GM12864 (cell line): ENCODE results near the gene ADAMTS19.
"Not testable (repeated sequence)": the region's sequence is repeated elsewhere in the genome, so short reads cannot be mapped to it uniquely, and the experiment has no call there.

Source experiments
- DNase-seq: peaks from one replicate; pipeline ENCODE4 v3.0.0-alpha.2; 2011; ENCODE audit warnings: low read depth
- H3K4me3 ChIP-seq: 2 replicates; pipeline ENCODE4 v1.5.1; 2011; ENCODE audit warnings: mild to moderate bottlenecking, low read depth, low read length, control low read depth
- TF ChIP-seq, protein P1 (sequence below): IDR thresholded peaks from 2 replicates; pipeline ENCODE4 v1.5.1; 2011; ENCODE audit warnings: low read depth, mild to moderate bottlenecking, moderate library complexity, low read length, control low read depth, inconsistent platforms; ENCODE audit errors: missing control alignments

The ADAMTS19 gene

DNA sequence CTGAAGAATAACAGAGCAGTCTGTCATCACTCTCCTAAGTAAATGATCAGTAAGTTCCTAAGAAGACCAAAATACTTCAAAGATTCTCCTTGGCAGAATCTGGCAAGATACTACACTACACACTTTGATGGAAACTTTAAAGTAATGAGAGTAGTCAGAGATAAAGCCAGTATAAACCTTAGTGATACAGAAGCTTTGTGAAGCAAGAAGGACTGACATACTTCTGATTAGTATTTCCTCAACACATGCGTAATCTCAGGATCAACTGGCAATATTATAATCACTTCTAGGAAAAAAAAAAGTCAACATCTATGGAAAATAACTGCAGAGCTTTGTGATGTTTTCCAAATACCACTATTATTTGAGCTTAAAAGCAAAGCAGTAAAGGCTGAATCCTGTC, 34.0 kb upstream of the ADAMTS19 start:
- TF ChIP-seq, protein P1, sequence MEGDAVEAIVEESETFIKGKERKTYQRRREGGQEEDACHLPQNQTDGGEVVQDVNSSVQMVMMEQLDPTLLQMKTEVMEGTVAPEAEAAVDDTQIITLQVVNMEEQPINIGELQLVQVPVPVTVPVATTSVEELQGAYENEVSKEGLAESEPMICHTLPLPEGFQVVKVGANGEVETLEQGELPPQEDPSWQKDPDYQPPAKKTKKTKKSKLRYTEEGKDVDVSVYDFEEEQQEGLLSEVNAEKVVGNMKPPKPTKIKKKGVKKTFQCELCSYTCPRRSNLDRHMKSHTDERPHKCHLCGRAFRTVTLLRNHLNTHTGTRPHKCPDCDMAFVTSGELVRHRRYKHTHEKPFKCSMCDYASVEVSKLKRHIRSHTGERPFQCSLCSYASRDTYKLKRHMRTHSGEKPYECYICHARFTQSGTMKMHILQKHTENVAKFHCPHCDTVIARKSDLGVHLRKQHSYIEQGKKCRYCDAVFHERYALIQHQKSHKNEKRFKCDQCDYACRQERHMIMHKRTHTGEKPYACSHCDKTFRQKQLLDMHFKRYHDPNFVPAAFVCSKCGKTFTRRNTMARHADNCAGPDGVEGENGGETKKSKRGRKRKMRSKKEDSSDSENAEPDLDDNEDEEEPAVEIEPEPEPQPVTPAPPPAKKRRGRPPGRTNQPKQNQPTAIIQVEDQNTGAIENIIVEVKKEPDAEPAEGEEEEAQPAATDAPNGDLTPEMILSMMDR = no peak
- DNase-seq = no peak
- H3K4me3 ChIP-seq = no peak overlapping the region

DNA sequence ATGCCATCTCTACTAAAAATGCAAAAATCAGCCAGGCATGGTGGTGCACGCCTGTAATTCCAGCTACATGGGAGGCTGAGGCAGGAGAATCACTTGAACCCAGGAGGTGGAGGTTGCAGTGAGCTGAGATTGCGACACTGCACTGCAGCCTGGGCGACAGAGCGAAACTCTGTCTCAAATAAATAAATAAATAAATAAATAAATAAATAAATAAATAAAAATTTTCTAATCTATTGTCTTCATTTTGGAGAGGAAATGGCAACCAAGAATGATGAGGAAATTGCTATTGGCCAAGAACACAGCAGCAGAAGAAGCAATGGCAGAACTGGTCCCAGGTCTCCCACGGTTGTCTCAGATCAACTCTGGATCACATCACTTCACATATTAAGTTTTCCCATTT, 31.5 kb upstream of the ADAMTS19 start:
- H3K4me3 ChIP-seq, DNase-seq: not testable (repeated sequence)

DNA sequence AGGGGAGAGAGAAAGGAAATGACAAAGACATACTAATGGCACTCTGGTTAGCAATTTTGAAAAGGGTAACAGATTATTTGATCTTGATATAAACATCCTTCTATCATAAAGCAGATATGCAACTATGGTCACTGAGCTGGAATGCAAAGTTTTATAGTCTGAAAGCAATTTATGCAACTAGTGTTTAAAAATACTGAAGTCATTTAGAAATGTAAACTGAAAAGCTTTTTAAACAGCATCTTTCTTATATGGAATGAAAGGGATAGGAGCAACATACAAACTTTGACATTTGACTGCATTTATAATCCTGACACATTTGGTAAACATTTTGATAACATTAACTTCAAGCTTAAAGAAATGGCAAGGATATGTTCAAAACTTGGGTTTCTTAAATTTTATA, 28.7 kb upstream of the ADAMTS19 start:
- TF ChIP-seq, protein P1 = no peak
- no peak for DNase-seq
- no peak overlapping the region for H3K4me3 ChIP-seq

DNA sequence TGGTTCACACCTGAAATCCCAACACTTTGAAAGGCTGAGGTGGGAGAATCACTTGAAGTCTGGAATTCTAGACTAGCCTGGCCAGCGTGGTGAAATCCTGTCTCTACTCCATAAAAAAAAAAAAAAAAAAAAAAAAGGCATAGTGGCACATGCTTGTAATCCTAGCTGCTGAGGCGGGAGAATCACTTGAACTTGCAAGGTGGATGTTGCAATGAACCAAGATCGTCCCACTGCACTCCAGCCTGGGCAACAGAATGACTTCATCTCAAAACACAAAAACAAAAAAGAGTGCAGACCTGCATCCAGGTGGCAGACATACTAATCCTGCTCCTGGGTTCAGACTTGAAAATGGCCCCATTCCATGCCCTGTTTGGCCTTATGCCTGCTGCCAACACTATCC, 21.8 kb upstream of the ADAMTS19 start:
- no peak overlapping the region for H3K4me3 ChIP-seq
- TF ChIP-seq, protein P1 = no peak

DNA sequence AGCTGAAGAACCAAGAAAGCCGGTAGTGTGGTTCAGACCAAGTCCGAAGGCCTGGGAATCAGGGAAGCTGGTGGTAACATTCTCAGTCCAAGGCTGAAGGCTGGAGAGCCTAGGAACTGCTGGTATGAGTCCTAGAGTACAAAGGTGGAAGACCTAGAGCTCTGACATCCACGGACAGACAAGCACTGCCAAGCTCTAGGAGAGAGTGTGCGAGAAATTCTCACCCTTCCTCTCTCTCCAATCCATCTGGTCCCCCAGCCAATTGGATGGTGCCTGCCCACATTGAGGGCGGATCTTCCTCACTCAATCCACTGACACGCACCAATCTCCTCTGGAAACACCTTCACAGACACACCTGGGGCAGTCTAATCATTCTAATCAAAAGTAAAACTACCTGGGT, 19.7 kb upstream of the ADAMTS19 start:
- TF ChIP-seq, protein P1 = no peak
- no peak for DNase-seq
- no peak overlapping the region for H3K4me3 ChIP-seq

More for the DNA sequence above, 21.8 kb upstream of the ADAMTS19 start:
- no peak for DNase-seq

DNA sequence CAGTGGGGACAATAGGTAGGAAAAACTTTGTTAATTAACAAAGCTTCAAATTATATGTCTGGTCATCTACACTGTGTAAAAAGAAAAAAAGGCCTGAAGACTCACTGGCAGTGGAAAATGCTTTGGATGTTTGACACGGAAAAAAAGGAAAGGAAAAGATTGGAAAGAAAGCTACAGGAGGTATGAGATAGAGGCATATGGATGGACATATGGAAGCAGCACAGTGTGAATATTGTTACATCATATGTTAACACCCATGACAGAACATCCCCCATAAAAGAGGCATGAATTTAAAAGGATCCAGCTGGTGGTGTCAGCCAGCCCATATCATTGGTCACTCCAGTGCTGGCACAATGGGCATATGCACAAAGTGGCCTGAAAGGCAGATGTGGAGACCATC, 19.0 kb upstream of the ADAMTS19 start:
- no peak for DNase-seq
- TF ChIP-seq, protein P1 = no peak
- H3K4me3 ChIP-seq = no peak overlapping the region

DNA sequence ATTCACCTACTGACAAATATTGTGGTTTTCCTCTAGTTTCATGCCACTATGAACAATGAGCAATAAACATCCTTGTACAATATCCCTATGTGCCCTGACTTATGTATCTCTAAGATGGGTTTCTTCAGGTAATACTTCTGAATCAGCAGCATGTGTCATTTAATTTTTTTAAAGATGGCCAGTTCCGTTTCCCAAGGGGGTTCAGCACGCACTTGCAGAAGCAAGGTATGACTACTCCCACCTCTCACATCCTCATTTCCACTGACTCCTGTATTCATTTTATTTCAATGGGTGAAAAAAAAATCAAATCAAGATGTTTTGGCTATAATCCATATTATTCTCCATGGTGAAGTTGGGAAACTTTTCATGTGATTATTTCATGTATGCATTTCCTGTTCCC, 14.7 kb upstream of the ADAMTS19 start:
- no peak overlapping the region for H3K4me3 ChIP-seq
- TF ChIP-seq, protein P1 = no peak
- DNase-seq = no peak

DNA sequence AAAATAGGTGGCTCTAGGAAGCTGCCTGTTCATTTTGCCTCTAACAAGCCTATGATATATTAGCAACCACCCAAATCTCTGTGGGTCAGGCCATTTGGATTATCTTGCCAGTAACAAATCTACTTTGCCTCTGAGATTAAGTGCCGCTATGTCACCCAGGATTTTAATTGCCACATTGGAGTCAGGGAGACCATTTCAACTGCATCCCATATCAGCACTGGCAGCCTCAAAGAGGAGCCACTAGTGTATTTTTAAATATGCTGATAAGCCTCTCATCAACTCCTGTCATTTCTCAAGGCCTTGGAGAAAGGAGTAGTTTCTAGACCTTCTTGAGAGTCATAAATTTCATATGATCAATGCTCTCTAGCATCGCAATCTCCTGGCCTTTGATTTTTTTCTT, 12.1 kb upstream of the ADAMTS19 start:
- H3K4me3 ChIP-seq = no peak overlapping the region
- TF ChIP-seq, protein P1 = no peak
- DNase-seq = no peak
